IMR-90 (cell line): ENCODE measurements around the gene TMPRSS7. TPM values are rescaled to one million over a fixed set of nuclear protein-coding genes. Genes with fewer than 3 reads are reported as not detected.

Experiments used
- ATAC-seq: fragments of 200-7000 bp; cut with Tn5 transposase; 2 replicates; pipeline ENCODE4 v1.9.1; 2020; ENCODE audit warnings: low read depth, mild to moderate bottlenecking, moderate library complexity
- BruUV-seq: library from RNA; stranded (reverse); fragments of 400-500 nt; replicated peaks from 2 replicates; lab custom pipeline; 2021; lab: Mats Ljungman, UMichigan
- CTCF ChIA-PET: fragments of 300-600 bp; formaldehyde crosslinking; extraction: SDS; loops from one replicate; lab custom pipeline; 2021; ENCODE audit warnings: antibody characterized with exemption; lab: Yijun Ruan, JAX
- POLR2A ChIA-PET: fragments of 300-600 bp; sonication (Branson Sonifier 250); formaldehyde crosslinking; loops from one replicate; lab custom pipeline; 2022; ENCODE audit warnings: antibody characterized with exemption; ENCODE audit not compliant: unreplicated experiment; lab: Charles Lee
- DNase-seq: peaks from one replicate; pipeline ENCODE4 v3.0.0; 2013
- H2AFZ ChIP-seq: replicated peaks from 2 replicates; pipeline ENCODE3; 2013; ENCODE audit warnings: low read length, mild to moderate bottlenecking; ENCODE audit not compliant: poor library complexity
- H2AK5ac ChIP-seq: 2 replicates; pipeline ENCODE4 v1.6.1; 2013; ENCODE audit warnings: low read depth, low read length, inconsistent platforms
- H2AK9ac ChIP-seq: replicated peaks from 2 replicates; pipeline ENCODE3; 2013; ENCODE audit warnings: mild to moderate bottlenecking, low read depth, low read length, moderate library complexity; ENCODE audit not compliant: poor library complexity
- H2BK120ac ChIP-seq: 2 replicates; pipeline ENCODE4 v1.6.1; 2013; ENCODE audit warnings: low read depth, low read length, inconsistent platforms
- H2BK15ac ChIP-seq: 3 replicates; pipeline ENCODE4 v1.6.1; 2013; ENCODE audit warnings: low read depth, low read length, inconsistent platforms
- H2BK20ac ChIP-seq: 2 replicates; pipeline ENCODE4 v1.6.1; 2013; ENCODE audit warnings: low read depth, mild to moderate bottlenecking, inconsistent platforms, low read length, moderate library complexity
- H2BK5ac ChIP-seq: 2 replicates; pipeline ENCODE4 v1.6.1; 2013; ENCODE audit warnings: mild to moderate bottlenecking, low read depth, low read length, inconsistent platforms; ENCODE audit not compliant: poor library complexity, severe bottlenecking
- H3K14ac ChIP-seq: replicated peaks from 2 replicates; pipeline ENCODE4 v1.6.1; 2013; ENCODE audit warnings: low read depth, low read length, inconsistent platforms
- H3K18ac ChIP-seq: 2 replicates; pipeline ENCODE4 v1.6.1; 2013; ENCODE audit warnings: low read depth, low read length, control low read depth
- H3K23ac ChIP-seq: 2 replicates; pipeline ENCODE4 v1.6.1; 2013; ENCODE audit warnings: low read depth, low read length, inconsistent platforms
- H3K27ac ChIP-seq: 2 replicates; pipeline ENCODE4 v1.5.1; 2013; ENCODE audit warnings: mild to moderate bottlenecking, control low read depth, low read length; ENCODE audit not compliant: insufficient read depth
- H3K27me3 ChIP-seq: 2 replicates; pipeline ENCODE4 v1.6.1; 2013; ENCODE audit warnings: low read length; ENCODE audit not compliant: control insufficient read depth, insufficient read depth
- H3K36me3 ChIP-seq: 2 replicates; pipeline ENCODE4 v1.6.1; 2013; ENCODE audit warnings: low read length, mixed read lengths; ENCODE audit not compliant: control insufficient read depth, insufficient read depth
- H3K4ac ChIP-seq: 2 replicates; pipeline ENCODE4 v1.6.1; 2013; ENCODE audit warnings: low read depth, low read length, inconsistent platforms
- H3K4me1 ChIP-seq: 2 replicates; pipeline ENCODE4 v1.6.1; 2013; ENCODE audit warnings: low read length, mixed read lengths; ENCODE audit not compliant: control insufficient read depth, insufficient read depth
- H3K4me2 ChIP-seq: 2 replicates; pipeline ENCODE4 v1.6.1; 2013; ENCODE audit warnings: low read depth, mild to moderate bottlenecking, control low read depth, low read length, moderate library complexity
- H3K4me3 ChIP-seq: 2 replicates; pipeline ENCODE4 v1.5.1; 2013; ENCODE audit warnings: low read depth, mild to moderate bottlenecking, control low read depth, low read length, moderate library complexity; ENCODE audit not compliant: insufficient read depth
- H3K56ac ChIP-seq: 2 replicates; pipeline ENCODE4 v1.6.1; 2013; ENCODE audit warnings: low read length, inconsistent platforms; ENCODE audit not compliant: insufficient read depth; ENCODE audit errors: extremely low read depth
- H3K79me1 ChIP-seq, 2 experiments: 2 replicates each; pipeline ENCODE4 v1.6.1; 2013; ENCODE audit warnings: low read length in 2 of 2, inconsistent platforms in 1 of 2, low read depth in 1 of 2
- H3K9ac ChIP-seq: 2 replicates; pipeline ENCODE4 v1.6.1; 2013; ENCODE audit warnings: low read depth, low read length, control low read depth
- H3K9me1 ChIP-seq: 2 replicates; pipeline ENCODE4 v1.6.1; 2013; ENCODE audit warnings: low read length, inconsistent platforms; ENCODE audit not compliant: insufficient read depth
- H3K9me3 ChIP-seq: 2 replicates; pipeline ENCODE4 v1.6.1; 2013; ENCODE audit warnings: low read length; ENCODE audit not compliant: control insufficient read depth, insufficient read depth
- H4K20me1 ChIP-seq: 2 replicates; pipeline ENCODE4 v1.6.1; 2013; ENCODE audit warnings: low read length, inconsistent platforms; ENCODE audit not compliant: insufficient read depth
- H4K5ac ChIP-seq: 2 replicates; pipeline ENCODE4 v1.6.1; 2013; ENCODE audit warnings: mild to moderate bottlenecking, low read depth, low read length, control low read depth
- H4K8ac ChIP-seq, 2 experiments: 2 replicates each; pipeline ENCODE4 v1.6.1; 2013; ENCODE audit warnings: low read depth in 2 of 2, low read length in 2 of 2, control low read depth in 1 of 2, inconsistent platforms in 1 of 2
- H4K91ac ChIP-seq: 2 replicates; pipeline ENCODE4 v1.6.1; 2013; ENCODE audit warnings: low read depth, low read length, inconsistent platforms; ENCODE audit not compliant: insufficient read depth
- BHLHE40 ChIP-seq: fragments of 150-350 bp; IDR thresholded peaks from 2 replicates; pipeline ENCODE4 v1.6.1; 2016; ENCODE audit warnings: mild to moderate bottlenecking, low read depth, low read length
- CEBPB ChIP-seq: IDR thresholded peaks from 2 replicates; pipeline ENCODE4 v1.6.1; 2012; ENCODE audit warnings: low read depth, low read length, improper control_type of control experiment
- CHD1 ChIP-seq: IDR thresholded peaks from 2 replicates; pipeline ENCODE4 v1.6.1; 2012; ENCODE audit warnings: low read depth, low read length, improper control_type of control experiment
- CTCF ChIP-seq: conservative IDR thresholded peaks from 2 replicates; pipeline ENCODE4 v1.5.1; 2012; ENCODE audit warnings: mild to moderate bottlenecking, low read depth, low read length, improper control_type of control experiment
- ELK1 ChIP-seq: fragments of 150-350 bp; IDR thresholded peaks from 2 replicates; pipeline ENCODE4 v1.6.1; 2016; ENCODE audit warnings: low read depth, mild to moderate bottlenecking, low read length, moderate library complexity, borderline replicate concordance
- FOS ChIP-seq: fragments of 150-350 bp; IDR thresholded peaks from 2 replicates; pipeline ENCODE4 v1.6.1; 2016; ENCODE audit warnings: low read depth, low read length
- MAFK ChIP-seq: IDR thresholded peaks from 2 replicates; pipeline ENCODE4 v1.6.1; 2012; ENCODE audit warnings: low read depth, low read length, improper control_type of control experiment
- MAZ ChIP-seq: IDR thresholded peaks from 2 replicates; pipeline ENCODE4 v1.6.1; 2012; ENCODE audit warnings: low read depth, mild to moderate bottlenecking, low read length, improper control_type of control experiment, moderate library complexity, borderline replicate concordance
- MXI1 ChIP-seq: IDR thresholded peaks from 2 replicates; pipeline ENCODE4 v1.6.1; 2012; ENCODE audit warnings: low read depth, mild to moderate bottlenecking, low read length, moderate library complexity, borderline replicate concordance
- NFE2L2 ChIP-seq: fragments of 150-350 bp; IDR thresholded peaks from 2 replicates; pipeline ENCODE4 v1.6.1; 2016; ENCODE audit warnings: low read depth, mild to moderate bottlenecking, low read length
- POLR2A ChIP-seq: IDR thresholded peaks from 2 replicates; pipeline ENCODE4 v1.6.1; 2012; ENCODE audit warnings: mild to moderate bottlenecking, low read depth, low read length
- RAD21 ChIP-seq: IDR thresholded peaks from 2 replicates; pipeline ENCODE4 v1.6.1; 2012; ENCODE audit warnings: low read length, improper control_type of control experiment
- RCOR1 ChIP-seq: IDR thresholded peaks from 2 replicates; pipeline ENCODE4 v1.6.1; 2012; ENCODE audit warnings: mild to moderate bottlenecking, low read length, improper control_type of control experiment; ENCODE audit not compliant: insufficient replicate concordance
- RFX5 ChIP-seq: IDR thresholded peaks from 2 replicates; pipeline ENCODE4 v1.8.0; 2012; ENCODE audit warnings: low read depth, mild to moderate bottlenecking, low read length, moderate library complexity
- SMC3 ChIP-seq: fragments of 150-350 bp; IDR thresholded peaks from 2 replicates; pipeline ENCODE4 v1.6.1; 2016; ENCODE audit warnings: low read depth, mild to moderate bottlenecking, antibody characterized with exemption, low read length, moderate library complexity
- USF2 ChIP-seq: fragments of 150-350 bp; IDR thresholded peaks from 2 replicates; pipeline ENCODE4 v1.6.1; 2017; ENCODE audit warnings: mild to moderate bottlenecking, antibody characterized with exemption, low read length, low read depth
- WGBS, 2 experiments: methylation state at CpG; one replicate each; pipeline versions ENCODE4 v1.1.5 to v1.1.7; 2013; ENCODE audit warnings: missing lambda C conversion rate in 2 of 2; ENCODE audit not compliant: insufficient read length in 1 of 2; ENCODE audit errors: extremely low coverage in 2 of 2; 5-methylcytosine and 5-hydroxymethylcytosine counted together
- dilution Hi-C: fragments of 300-500 bp; cut with HindIII; formaldehyde crosslinking; loops from one replicate; pipeline ENCODE4 v1.14.3; 2018; ENCODE audit warnings: low sequenced_read_pairs; ENCODE audit not compliant: unreplicated experiment
- in situ Hi-C: fragments of 300-500 bp; cut with MboI; formaldehyde crosslinking; loops from 3 replicates; pipeline ENCODE4 v1.14.3; 2019; ENCODE audit warnings: low sequenced_read_pairs, inconsistent platforms, mixed read lengths
- intact Hi-C: fragments of 100-400 bp; cut with micrococcal nuclease; formaldehyde crosslinking; loops from 2 replicates; pipeline ENCODE4 v1.10.0; 2022
- polyA plus RNA-seq, 3 experiments: library from polyadenylated mRNA; depleted of rRNA; stranded (reverse); fragments of >200 nt; gene quantifications; 2 replicates each; pipeline ENCODE4 v1.2.3, GENCODE V29; 2012; ENCODE audit warnings: low replicate concordance in 1 of 3
- total RNA-seq: library from RNA; depleted of rRNA; stranded (reverse); fragments of >200 nt; gene quantifications from 2 replicates; pipeline ENCODE4 v1.2.3, GENCODE V29; 2012

Gene TMPRSS7
- total and polyA plus RNA-seq, 2 of the 4 experiments (the other 2 are of a cell fraction) = 0.07 TPM; not detected in 1

- ATAC-seq (no peak), DNase-seq (no peak)
- Histone ChIP-seq H3K27ac (no peak overlapping the region), H2BK15ac (no peak overlapping the region), H2AK5ac (no peak overlapping the region), H3K9me1 (no peaks in the 10 kb centered on the region), H3K9ac (no peak overlapping the region), H3K14ac (no peak overlapping the region), H3K4me1 (no peaks in the 10 kb centered on the region), H3K27me3 (no peaks in the 10 kb centered on the region), H3K56ac (no peak overlapping the region), H2BK120ac (no peak overlapping the region), H2AK9ac (no peak overlapping the region), H3K79me1 (peaks cover 0 to 3% of the 10 kb centered on the region in 2 experiments; a peak in 1 of 4 replicates), H4K91ac (no peak overlapping the region), H2BK20ac (no peak overlapping the region), H4K20me1 (no peaks in the 10 kb centered on the region), H4K5ac (no peak overlapping the region), H3K4me2 (no peak overlapping the region), H3K36me3 (peaks cover 6% of the 10 kb centered on the region), H3K9me3 (no peaks in the 10 kb centered on the region), H3K23ac (no peak overlapping the region), H3K4me3 (no peak overlapping the region), H2BK5ac (no peak overlapping the region), H2AFZ (no peak overlapping the region), H3K18ac (no peak overlapping the region), H4K8ac (no peak overlapping the region), H3K4ac (no peak overlapping the region)
- intact Hi-C loops = no loop called here
- ChIA-PET POLR2A (no interaction called here), CTCF (interaction anchor here (0.6 kb wide), 1 partner anchor 59 kb away, joined by 3 read pairs; no protein-coding TSS in a partner anchor)
- BruUV-seq = no TSS peak
- TF ChIP-seq USF2 (no peak), RAD21 (no peak), SMC3 (no peak), CTCF (no peak), MXI1 (no peak), ELK1 (no peak), POLR2A (no peak), RFX5 (no peak), CHD1 (no peak), CEBPB (no peak), MAZ (no peak), RCOR1 (no peak), BHLHE40 (no peak), NFE2L2 (no peak), FOS (no peak), MAFK (no peak)
- in situ Hi-C loops = no loop called here
- dilution Hi-C loops = no loop called here
- no CpG with 5 or more reads among the region's 1 CpG for WGBS, 2 experiments
Observed at GRCh38 chr3:112117415-112117814, 82.9 kb downstream of the TMPRSS7 start.
